Measurements from ENCODE around the gene ANAPC7. TPM values are rescaled to one million over a fixed set of nuclear protein-coding genes. Genes with fewer than 3 reads are reported as not detected.

The ANAPC7 gene
- total and polyA plus RNA-seq, 9 of the 15 experiments (the other 6 are each of a cell fraction or from before 2014, with no cell fraction given): 46.7 to 158 (median 109) TPM

DNA sequence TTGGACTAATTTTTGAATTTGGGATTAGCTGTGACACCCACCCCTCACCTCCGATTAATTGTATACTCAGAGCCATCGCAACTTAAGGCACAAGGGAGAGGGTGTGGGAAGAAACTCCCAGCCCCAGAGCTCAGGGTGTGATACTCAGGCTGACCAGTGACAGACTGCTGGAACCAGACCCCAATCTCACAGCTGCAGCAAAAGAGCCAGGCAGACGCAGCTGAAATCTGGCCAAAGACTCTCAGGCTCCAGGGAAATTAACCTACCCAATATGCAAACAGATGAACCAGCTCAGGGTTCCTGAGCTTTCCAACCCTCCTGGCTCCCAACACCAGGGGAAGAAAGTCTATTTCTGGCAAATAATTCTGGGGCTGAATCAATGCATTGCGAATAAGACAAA is 30.5 kb downstream of the ANAPC7 start:
- no peak overlapping the region for H3K9ac ChIP-seq (ENCODE audit: insufficient read depth in 1 of 2, low read depth in 2 of 2, low read length in 2 of 2)
- FAIRE-seq (no peak), DNase-seq (ENCODE audit: extremely low read depth in 1 of 4, low spot score in 3 of 4) (no peak), ATAC-seq (no peak)
- intact Hi-C loops (cut with micrococcal nuclease) (no loop called here), in situ Hi-C loops (cut with MboI) (no loop called here)
- BruUV-seq (replicated peaks): no TSS peak
- no peaks in the 10 kb centered on the region; the same call in 2 of the 3 replicates for H3K79me2 ChIP-seq (ENCODE audit: control insufficient read depth, insufficient read depth, low read length)
- no peaks in the 10 kb centered on the region for H3K9me3 ChIP-seq (replicated peaks; ENCODE audit: control insufficient read depth, insufficient read depth, low read depth, low read length)
- 86% methylated on average over 4 of the region's 4 CpGs for WGBS (ENCODE audit: insufficient coverage, low coverage, missing lambda C conversion rate)
- no peak for TF ChIP-seq ZZZ3 (IDR thresholded peaks at IDR 0.05)
- no peak for TF ChIP-seq ZNF3 (CRISPR knock-in tag; IDR thresholded peaks at IDR 0.05)
- TF ChIP-seq NCOA1 (IDR thresholded peaks at IDR 0.05; ENCODE audit: low read depth): no peak
- no peak for TF ChIP-seq MEIS2 (IDR thresholded peaks at IDR 0.05; ENCODE audit: partially characterized antibody)
- TF ChIP-seq, protein P1, sequence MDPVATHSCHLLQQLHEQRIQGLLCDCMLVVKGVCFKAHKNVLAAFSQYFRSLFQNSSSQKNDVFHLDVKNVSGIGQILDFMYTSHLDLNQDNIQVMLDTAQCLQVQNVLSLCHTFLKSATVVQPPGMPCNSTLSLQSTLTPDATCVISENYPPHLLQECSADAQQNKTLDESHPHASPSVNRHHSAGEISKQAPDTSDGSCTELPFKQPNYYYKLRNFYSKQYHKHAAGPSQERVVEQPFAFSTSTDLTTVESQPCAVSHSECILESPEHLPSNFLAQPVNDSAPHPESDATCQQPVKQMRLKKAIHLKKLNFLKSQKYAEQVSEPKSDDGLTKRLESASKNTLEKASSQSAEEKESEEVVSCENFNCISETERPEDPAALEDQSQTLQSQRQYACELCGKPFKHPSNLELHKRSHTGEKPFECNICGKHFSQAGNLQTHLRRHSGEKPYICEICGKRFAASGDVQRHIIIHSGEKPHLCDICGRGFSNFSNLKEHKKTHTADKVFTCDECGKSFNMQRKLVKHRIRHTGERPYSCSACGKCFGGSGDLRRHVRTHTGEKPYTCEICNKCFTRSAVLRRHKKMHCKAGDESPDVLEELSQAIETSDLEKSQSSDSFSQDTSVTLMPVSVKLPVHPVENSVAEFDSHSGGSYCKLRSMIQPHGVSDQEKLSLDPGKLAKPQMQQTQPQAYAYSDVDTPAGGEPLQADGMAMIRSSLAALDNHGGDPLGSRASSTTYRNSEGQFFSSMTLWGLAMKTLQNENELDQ (CRISPR knock-in tag; IDR thresholded peaks at IDR 0.05; ENCODE audit: borderline replicate concordance): no peak
- TF ChIP-seq, protein P2, sequence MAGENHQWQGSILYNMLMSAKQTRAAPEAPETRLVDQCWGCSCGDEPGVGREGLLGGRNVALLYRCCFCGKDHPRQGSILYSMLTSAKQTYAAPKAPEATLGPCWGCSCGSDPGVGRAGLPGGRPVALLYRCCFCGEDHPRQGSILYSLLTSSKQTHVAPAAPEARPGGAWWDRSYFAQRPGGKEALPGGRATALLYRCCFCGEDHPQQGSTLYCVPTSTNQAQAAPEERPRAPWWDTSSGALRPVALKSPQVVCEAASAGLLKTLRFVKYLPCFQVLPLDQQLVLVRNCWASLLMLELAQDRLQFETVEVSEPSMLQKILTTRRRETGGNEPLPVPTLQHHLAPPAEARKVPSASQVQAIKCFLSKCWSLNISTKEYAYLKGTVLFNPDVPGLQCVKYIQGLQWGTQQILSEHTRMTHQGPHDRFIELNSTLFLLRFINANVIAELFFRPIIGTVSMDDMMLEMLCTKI (IDR thresholded peaks at IDR 0.05; ENCODE audit: partially characterized antibody): no peak
- TF ChIP-seq, protein P3, sequence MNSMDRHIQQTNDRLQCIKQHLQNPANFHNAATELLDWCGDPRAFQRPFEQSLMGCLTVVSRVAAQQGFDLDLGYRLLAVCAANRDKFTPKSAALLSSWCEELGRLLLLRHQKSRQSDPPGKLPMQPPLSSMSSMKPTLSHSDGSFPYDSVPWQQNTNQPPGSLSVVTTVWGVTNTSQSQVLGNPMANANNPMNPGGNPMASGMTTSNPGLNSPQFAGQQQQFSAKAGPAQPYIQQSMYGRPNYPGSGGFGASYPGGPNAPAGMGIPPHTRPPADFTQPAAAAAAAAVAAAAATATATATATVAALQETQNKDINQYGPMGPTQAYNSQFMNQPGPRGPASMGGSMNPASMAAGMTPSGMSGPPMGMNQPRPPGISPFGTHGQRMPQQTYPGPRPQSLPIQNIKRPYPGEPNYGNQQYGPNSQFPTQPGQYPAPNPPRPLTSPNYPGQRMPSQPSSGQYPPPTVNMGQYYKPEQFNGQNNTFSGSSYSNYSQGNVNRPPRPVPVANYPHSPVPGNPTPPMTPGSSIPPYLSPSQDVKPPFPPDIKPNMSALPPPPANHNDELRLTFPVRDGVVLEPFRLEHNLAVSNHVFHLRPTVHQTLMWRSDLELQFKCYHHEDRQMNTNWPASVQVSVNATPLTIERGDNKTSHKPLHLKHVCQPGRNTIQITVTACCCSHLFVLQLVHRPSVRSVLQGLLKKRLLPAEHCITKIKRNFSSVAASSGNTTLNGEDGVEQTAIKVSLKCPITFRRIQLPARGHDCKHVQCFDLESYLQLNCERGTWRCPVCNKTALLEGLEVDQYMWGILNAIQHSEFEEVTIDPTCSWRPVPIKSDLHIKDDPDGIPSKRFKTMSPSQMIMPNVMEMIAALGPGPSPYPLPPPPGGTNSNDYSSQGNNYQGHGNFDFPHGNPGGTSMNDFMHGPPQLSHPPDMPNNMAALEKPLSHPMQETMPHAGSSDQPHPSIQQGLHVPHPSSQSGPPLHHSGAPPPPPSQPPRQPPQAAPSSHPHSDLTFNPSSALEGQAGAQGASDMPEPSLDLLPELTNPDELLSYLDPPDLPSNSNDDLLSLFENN (IDR thresholded peaks at IDR 0.05; ENCODE audit: low read depth in 2 of 2, low read length in 2 of 2): no peak
- no peak for TF ChIP-seq ILF3 (IDR thresholded peaks at IDR 0.05; ENCODE audit: borderline replicate concordance)
- no peak for TF ChIP-seq SLC30A9 (CRISPR knock-in tag; IDR thresholded peaks at IDR 0.05)
- TF ChIP-seq SMARCB1 (IDR thresholded peaks at IDR 0.05; ENCODE audit: insufficient read length, low read depth): no peak
- TF ChIP-seq HMG20B (CRISPR knock-in tag; IDR thresholded peaks at IDR 0.05): no peak
- TF ChIP-seq RFX7 (CRISPR knock-in tag; IDR thresholded peaks at IDR 0.05): no peak
- no peak for TF ChIP-seq DPF2 (IDR thresholded peaks at IDR 0.05)
- H2AFZ ChIP-seq (ENCODE audit: low read depth, low read length): no peak overlapping the region
- peaks cover 77% of the 10 kb centered on the region for H3K36me3 ChIP-seq (ENCODE audit: control insufficient read depth, insufficient read depth, low read length)
- no peak overlapping the region for H3K27ac ChIP-seq (ENCODE audit: extremely low read depth, low read depth, low read length)
- H3K9me1 ChIP-seq (ENCODE audit: control insufficient read depth, insufficient read depth, low read length): no peaks in the 10 kb centered on the region
- CTCF ChIA-PET (ENCODE audit: low intra/inter-chr PET ratio): no interaction called here
- H3K4me3 ChIP-seq: no peak overlapping the region
- no peaks in the 10 kb centered on the region for H4K20me1 ChIP-seq (replicated peaks; ENCODE audit: control insufficient read depth, insufficient read depth, low read length)
- no peaks in the 10 kb centered on the region for H3K27me3 ChIP-seq (ENCODE audit: control insufficient read depth in 2 of 2, insufficient read depth in 2 of 2, low read length in 2 of 2)
- H3K4me1 ChIP-seq (replicated peaks in 1 of 2; ENCODE audit: control insufficient read depth in 2 of 2, insufficient read depth in 2 of 2, low read length in 2 of 2): peaks cover 0 to 6% of the 10 kb centered on the region in 2 experiments; a peak in 1 of 5 replicates
- POLR2A ChIA-PET: interaction anchor here (1.0 to 4.9 kb wide), 7 partner anchors 12 to 77 kb away, joined by 3 to 22 read pairs (median 4); no protein-coding TSS in a partner anchor
- no peak overlapping the region for H3K4me2 ChIP-seq (ENCODE audit: insufficient read depth, low read length)
